Measurements from ENCODE around the gene SGPP1.

The SGPP1 gene

GRCh38 chr14:63701606-63702299, 26.1 kb downstream of the SGPP1 start:
- no peaks in the 10 kb centered on the region for H3K4me1 ChIP-seq (ENCODE audit: control insufficient read depth in 1 of 2, insufficient read depth in 2 of 2, low read length in 2 of 2)
- peak overlapping the region; percentile 75 for H3K4ac ChIP-seq (ENCODE audit: low read depth, low read length)
- no peak overlapping the region for H3K4me3 ChIP-seq (ENCODE audit: low read depth, low read length)
- peaks cover 0 to 1% of the 10 kb centered on the region in 2 experiments for H3K36me3 ChIP-seq (ENCODE audit: control insufficient read depth in 1 of 2, insufficient read depth in 2 of 2, low read length in 2 of 2)
- H3K27ac ChIP-seq (ENCODE audit: low read depth, low read length), result no peak overlapping the region
- no peaks in the 10 kb centered on the region for H3K79me1 ChIP-seq (ENCODE audit: low read length)
- no peak overlapping the region for H4K8ac ChIP-seq (ENCODE audit: low read depth, low read length)
- H3K27me3 ChIP-seq (ENCODE audit: insufficient read depth, low read length), result no peaks in the 10 kb centered on the region
- H3K9ac ChIP-seq (ENCODE audit: low read length), result no peak overlapping the region
- no peaks in the 10 kb centered on the region for H3K9me3 ChIP-seq (ENCODE audit: insufficient read depth, low read depth, low read length)
- H2BK12ac ChIP-seq (ENCODE audit: low read length), result no peak overlapping the region
- H3K79me2 ChIP-seq (ENCODE audit: control insufficient read depth, insufficient read depth, low read length, poor library complexity), result no peaks in the 10 kb centered on the region
- no peak overlapping the region for H2AK5ac ChIP-seq (ENCODE audit: low read length)
- no peak overlapping the region for H2AFZ ChIP-seq (ENCODE audit: insufficient read depth, low read length, poor library complexity)
- H3K14ac ChIP-seq (ENCODE audit: low read length), result no peak overlapping the region
- no peak overlapping the region for H4K12ac ChIP-seq (ENCODE audit: low read depth, low read length)
- H3K4me2 ChIP-seq (ENCODE audit: low read length), result no peak overlapping the region
- H3K23ac ChIP-seq (ENCODE audit: low read length), result no peak overlapping the region
- WGBS (ENCODE audit: extremely low coverage, insufficient coverage, insufficient read length), result no CpG with 5 or more reads among the region's 2 CpGs
- H3K18ac ChIP-seq (ENCODE audit: low read length), result peak overlapping the region; percentile 71
- no peak overlapping the region for H2BK120ac ChIP-seq (ENCODE audit: insufficient read depth, low read length, poor library complexity)
- no peak for DNase-seq
- H2BK5ac ChIP-seq (ENCODE audit: low read depth, low read length, poor library complexity), result no peak overlapping the region
- H4K91ac ChIP-seq (ENCODE audit: low read depth, low read length), result no peak overlapping the region

DNA sequence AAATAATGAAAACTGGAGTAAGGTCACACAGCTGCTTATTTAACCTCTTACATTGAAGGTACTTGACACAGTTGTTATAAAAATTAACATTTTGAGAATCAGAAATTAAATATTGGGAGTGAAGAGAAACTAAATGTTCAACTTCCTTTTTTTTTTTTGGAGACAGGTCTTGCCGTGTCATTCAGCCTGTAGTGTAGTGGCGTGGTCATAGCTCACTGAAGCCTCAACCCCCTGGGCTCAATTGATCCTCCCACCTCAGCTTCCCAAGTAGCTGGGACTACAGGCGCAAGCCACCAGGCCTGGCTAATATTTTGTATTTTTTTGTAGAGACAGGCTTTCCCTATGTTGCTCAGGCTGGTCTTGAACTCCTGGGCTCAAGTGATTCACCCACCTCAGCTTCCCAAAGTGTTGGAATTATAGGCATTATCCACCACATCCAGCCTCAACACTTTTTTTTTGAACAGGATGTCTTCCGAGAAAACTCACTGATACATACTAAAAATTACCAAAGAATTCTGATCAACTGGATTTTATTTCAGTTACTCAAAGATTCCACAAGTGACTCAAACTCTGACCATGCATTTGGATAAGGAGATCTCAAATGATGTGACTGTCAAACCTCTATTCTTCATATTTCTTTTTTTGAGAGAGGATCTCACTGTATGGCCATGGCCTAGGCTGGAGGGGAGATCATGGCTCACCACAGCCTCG, 35.4 kb downstream of the SGPP1 start:
- Histone ChIP-seq H2BK5ac (ENCODE audit: low read depth, low read length, poor library complexity) (no peak overlapping the region), H3K9me3 (ENCODE audit: insufficient read depth, low read depth, low read length) (no peaks in the 10 kb centered on the region), H3K27ac (ENCODE audit: low read depth, low read length) (no peak overlapping the region), H4K8ac (ENCODE audit: low read depth, low read length) (no peak overlapping the region), H3K9ac (ENCODE audit: low read length) (no peak overlapping the region), H3K36me3 (ENCODE audit: control insufficient read depth in 1 of 2, insufficient read depth in 2 of 2, low read length in 2 of 2) (peaks cover 0 to 4% of the 10 kb centered on the region in 2 experiments), H2BK120ac (ENCODE audit: insufficient read depth, low read length, poor library complexity) (no peak overlapping the region), H4K91ac (ENCODE audit: low read depth, low read length) (no peak overlapping the region), H2BK12ac (ENCODE audit: low read length) (no peak overlapping the region), H3K4me3 (ENCODE audit: low read depth, low read length) (no peak overlapping the region), H2AK5ac (ENCODE audit: low read length) (no peak overlapping the region), H3K4ac (ENCODE audit: low read depth, low read length) (no peak overlapping the region), H3K4me2 (ENCODE audit: low read length) (no peak overlapping the region), H3K27me3 (ENCODE audit: insufficient read depth, low read length) (no peaks in the 10 kb centered on the region), H3K14ac (ENCODE audit: low read length) (no peak overlapping the region), H4K12ac (ENCODE audit: low read depth, low read length) (no peak overlapping the region), H3K18ac (ENCODE audit: low read length) (no peak overlapping the region), H3K23ac (ENCODE audit: low read length) (no peak overlapping the region), H3K79me1 (ENCODE audit: low read length) (no peaks in the 10 kb centered on the region), H3K4me1 (ENCODE audit: control insufficient read depth in 1 of 2, insufficient read depth in 2 of 2, low read length in 2 of 2) (peaks cover 0 to 6% of the 10 kb centered on the region in 2 experiments), H2AFZ (ENCODE audit: insufficient read depth, low read length, poor library complexity) (no peak overlapping the region), H3K79me2 (ENCODE audit: control insufficient read depth, insufficient read depth, low read length, poor library complexity) (no peaks in the 10 kb centered on the region)
- DNase-seq, result peak; percentile 67 to 92
- WGBS (ENCODE audit: extremely low coverage, insufficient coverage, insufficient read length), result no CpG with 5 or more reads among the region's 5 CpGs

- Histone ChIP-seq H3K4me1 (ENCODE audit: control insufficient read depth in 1 of 2, insufficient read depth in 2 of 2, low read length in 2 of 2) (peaks cover 2 to 9% of the 10 kb centered on the region in 2 experiments), H3K4me2 (ENCODE audit: low read length) (no peak overlapping the region), H4K91ac (ENCODE audit: low read depth, low read length) (no peak overlapping the region), H3K9ac (ENCODE audit: low read length) (no peak overlapping the region), H3K79me2 (ENCODE audit: control insufficient read depth, insufficient read depth, low read length, poor library complexity) (no peaks in the 10 kb centered on the region), H3K4ac (ENCODE audit: low read depth, low read length) (no peak overlapping the region), H2BK12ac (ENCODE audit: low read length) (no peak overlapping the region), H3K14ac (ENCODE audit: low read length) (no peak overlapping the region), H3K4me3 (ENCODE audit: low read depth, low read length) (no peak overlapping the region), H4K12ac (ENCODE audit: low read depth, low read length) (no peak overlapping the region), H3K27ac (ENCODE audit: low read depth, low read length) (peak overlapping the region; percentile 34), H3K23ac (ENCODE audit: low read length) (no peak overlapping the region), H3K18ac (ENCODE audit: low read length) (no peak overlapping the region), H3K27me3 (ENCODE audit: insufficient read depth, low read length) (no peaks in the 10 kb centered on the region), H2BK120ac (ENCODE audit: insufficient read depth, low read length, poor library complexity) (no peak overlapping the region), H2AK5ac (ENCODE audit: low read length) (no peak overlapping the region), H2BK5ac (ENCODE audit: low read depth, low read length, poor library complexity) (no peak overlapping the region), H4K8ac (ENCODE audit: low read depth, low read length) (no peak overlapping the region), H2AFZ (ENCODE audit: insufficient read depth, low read length, poor library complexity) (no peak overlapping the region), H3K9me3 (ENCODE audit: insufficient read depth, low read depth, low read length) (no peaks in the 10 kb centered on the region), H3K79me1 (ENCODE audit: low read length) (no peaks in the 10 kb centered on the region), H3K36me3 (ENCODE audit: control insufficient read depth in 1 of 2, insufficient read depth in 2 of 2, low read length in 2 of 2) (peaks cover 0 to 4% of the 10 kb centered on the region in 2 experiments)
- DNase-seq, result peak; percentile 93 to 98
- WGBS (ENCODE audit: extremely low coverage, insufficient coverage, insufficient read length), result no CpG with 5 or more reads among the region's 3 CpGs
Measured at GRCh38 chr14:63689132-63689531, 38.7 kb downstream of the SGPP1 start.

DNA sequence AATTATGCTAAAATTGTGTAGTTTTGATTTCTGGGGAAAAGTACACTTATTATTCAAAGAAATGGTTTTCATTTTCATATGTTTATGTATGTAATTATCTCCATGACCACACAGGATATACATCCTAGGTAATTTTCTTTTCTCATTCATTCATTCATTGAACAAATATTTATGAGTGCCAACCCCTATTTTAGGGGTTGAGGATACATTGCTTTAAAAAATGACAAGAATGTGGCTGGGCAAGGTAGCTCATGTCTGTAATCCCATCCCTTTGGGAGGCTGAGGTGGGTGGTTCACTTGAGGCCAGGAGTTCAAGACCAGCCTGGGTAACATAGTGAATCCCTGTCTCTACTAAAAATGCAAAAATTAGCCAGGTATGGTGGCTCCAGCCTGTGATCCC, 40.9 kb downstream of the SGPP1 start:
- no peak overlapping the region for H3K23ac ChIP-seq (ENCODE audit: low read length)
- no peak overlapping the region for H2BK5ac ChIP-seq (ENCODE audit: low read depth, low read length, poor library complexity)
- no peak overlapping the region for H2BK120ac ChIP-seq (ENCODE audit: insufficient read depth, low read length, poor library complexity)
- H3K4me3 ChIP-seq (ENCODE audit: low read depth, low read length), result no peak overlapping the region
- H3K9ac ChIP-seq (ENCODE audit: low read length), result no peak overlapping the region
- H3K27ac ChIP-seq (ENCODE audit: low read depth, low read length), result no peak overlapping the region
- no peak overlapping the region for H2AFZ ChIP-seq (ENCODE audit: insufficient read depth, low read length, poor library complexity)
- H2BK12ac ChIP-seq (ENCODE audit: low read length), result no peak overlapping the region
- H3K18ac ChIP-seq (ENCODE audit: low read length), result no peak overlapping the region
- peak; percentile 35 to 73 for DNase-seq
- H3K36me3 ChIP-seq (ENCODE audit: control insufficient read depth in 1 of 2, insufficient read depth in 2 of 2, low read length in 2 of 2), result peaks cover 0 to 3% of the 10 kb centered on the region in 2 experiments
- peaks cover 5 to 10% of the 10 kb centered on the region in 2 experiments for H3K4me1 ChIP-seq (ENCODE audit: control insufficient read depth in 1 of 2, insufficient read depth in 2 of 2, low read length in 2 of 2)
- no peak overlapping the region for H3K14ac ChIP-seq (ENCODE audit: low read length)
- no peak overlapping the region for H2AK5ac ChIP-seq (ENCODE audit: low read length)
- H3K79me1 ChIP-seq (ENCODE audit: low read length), result peaks cover 3% of the 10 kb centered on the region
- no peaks in the 10 kb centered on the region for H3K9me3 ChIP-seq (ENCODE audit: insufficient read depth, low read depth, low read length)
- H4K91ac ChIP-seq (ENCODE audit: low read depth, low read length), result no peak overlapping the region
- no peak overlapping the region for H4K8ac ChIP-seq (ENCODE audit: low read depth, low read length)
- no peaks in the 10 kb centered on the region for H3K27me3 ChIP-seq (ENCODE audit: insufficient read depth, low read length)
- no peak overlapping the region for H3K4me2 ChIP-seq (ENCODE audit: low read length)
- no peaks in the 10 kb centered on the region for H3K79me2 ChIP-seq (ENCODE audit: control insufficient read depth, insufficient read depth, low read length, poor library complexity)
- no peak overlapping the region for H4K12ac ChIP-seq (ENCODE audit: low read depth, low read length)
- no peak overlapping the region for H3K4ac ChIP-seq (ENCODE audit: low read depth, low read length)
